Body of pancreas (tissue), 4 donors: ENCODE results near the gene ARHGEF4. TPM values are rescaled to one million over a fixed set of nuclear protein-coding genes. Genes with fewer than 3 reads are reported as not detected.

Experiments
- ATAC-seq: fragments of 150-250 bp; one replicate; pipeline ENCODE4 v1.9.1; 2016
- DNase-seq, 4 donors: peaks; one replicate each; pipeline ENCODE4 v3.0.0-alpha.2; 2019
- H3K27ac ChIP-seq, 4 donors: fragments of 200-600 bp; sonication (generic); 1 replicate in 3 of 4; 2 replicates in 1 of 4; pipeline versions ENCODE4 v1.5.1 to v1.6.1; 2016 to 2019; ENCODE audit warnings: mild to moderate bottlenecking in 1 of 4, mixed read lengths in 1 of 4, moderate library complexity in 1 of 4
- H3K27me3 ChIP-seq, 2 donors: fragments of 200-600 bp; sonication (generic); one replicate each; pipeline ENCODE4 v1.6.0; 2016; ENCODE audit warnings: mild to moderate bottlenecking in 1 of 2
- H3K36me3 ChIP-seq, 2 donors: fragments of 200-600 bp; sonication (generic); replicated peaks in 1 of 2; 2 replicates each; pipeline ENCODE4 v1.5.1; 2016; ENCODE audit warnings: low read depth in 2 of 2; ENCODE audit not compliant: insufficient read depth in 1 of 2
- H3K4me1 ChIP-seq: fragments of 200-600 bp; sonication (generic); one replicate; pipeline ENCODE4 v1.6.0; 2016
- H3K4me3 ChIP-seq, 2 donors: fragments of 200-600 bp; sonication (generic); 1 replicate in 1 of 2; 2 replicates in 1 of 2; pipeline ENCODE4 v1.5.1; 2016 to 2019
- H3K9me3 ChIP-seq, 3 donors: fragments of 200-600 bp; sonication (generic); 1 replicate in 2 of 3; 2 replicates in 1 of 3; pipeline ENCODE4 v1.5.1; 2016
- CTCF ChIP-seq, 7 experiments: fragments of 450-650 bp in 4 of 7; fragments of 200-600 bp in 3 of 7; sonication (generic) in 3 of 7; IDR thresholded peaks; one replicate each; pipeline ENCODE4 v1.5.1; 2016 to 2019; ENCODE audit warnings: antibody characterized with exemption in 7 of 7
- POLR2A ChIP-seq, 3 donors: fragments of 450-650 bp; IDR thresholded peaks; one replicate each; pipeline ENCODE4 v1.6.1; 2016; ENCODE audit warnings: antibody characterized with exemption in 3 of 3, mild to moderate bottlenecking in 2 of 3
- WGBS, 2 donors: methylation state at CpG; one replicate each; pipeline ENCODE4 v1.1.5; 2017; 5-methylcytosine and 5-hydroxymethylcytosine counted together
- intact Hi-C: fragments of 100-400 bp; cut with DNase I; formaldehyde crosslinking; loops from one replicate; pipeline ENCODE4 v1.15.1; 2023
- total RNA-seq, 2 donors: library from RNA; depleted of rRNA; stranded (reverse); fragments of >200 nt; gene quantifications; one replicate each; pipeline ENCODE4 v1.1.0, GENCODE V29; 2016

ARHGEF4 gene
- total RNA-seq, 2 donors from 2014 or later, result 28.8 to 39.9 TPM

GRCh38 chr2:130807659-130808385 is 28.9 kb upstream of the ARHGEF4 start:
- no peak overlapping the region for H3K4me3 ChIP-seq

GRCh38 chr2:130808482-130809268 is 28.0 kb upstream of the ARHGEF4 start:
- H3K9me3 ChIP-seq, result no peaks in the 10 kb centered on the region
- intact Hi-C loops, result no loop called here
- no peaks in the 10 kb centered on the region for H3K36me3 ChIP-seq
- H3K27me3 ChIP-seq, result no peaks in the 10 kb centered on the region
- DNase-seq (no peak), ATAC-seq (no peak)
- no peak for TF ChIP-seq CTCF (IDR thresholded peaks at IDR 0.05)
- TF ChIP-seq POLR2A (IDR thresholded peaks at IDR 0.05), result no peak
- H3K4me3 ChIP-seq, result no peak overlapping the region
- no peak overlapping the region for H3K27ac ChIP-seq
- H3K4me1 ChIP-seq, result no peaks in the 10 kb centered on the region
- 86% methylated on average over 12 of the region's 12 CpGs for WGBS, 2 donors

More at GRCh38 chr2:130807659-130808385, 28.9 kb upstream of the ARHGEF4 start:
- H3K36me3 ChIP-seq, result no peaks in the 10 kb centered on the region
- DNase-seq, result no peak
- H3K27ac ChIP-seq, result no peak overlapping the region
- 64 to 80% methylated on average over 13 to 14 of the region's 14 CpGs for WGBS, 2 donors
- no peak for ATAC-seq
- H3K4me1 ChIP-seq, result no peaks in the 10 kb centered on the region
- intact Hi-C loops, result no loop called here
- no peak for TF ChIP-seq POLR2A (IDR thresholded peaks at IDR 0.05)
- TF ChIP-seq CTCF (IDR thresholded peaks at IDR 0.05), result no peak
- H3K27me3 ChIP-seq, result no peaks in the 10 kb centered on the region
- H3K9me3 ChIP-seq, result no peaks in the 10 kb centered on the region

- no peak overlapping the region for H3K4me3 ChIP-seq
- TF ChIP-seq CTCF (IDR thresholded peaks at IDR 0.05) (no peak), POLR2A (IDR thresholded peaks at IDR 0.05) (no peak)
- H3K36me3 ChIP-seq, result no peaks in the 10 kb centered on the region
- no peak overlapping the region for H3K27ac ChIP-seq
- H3K9me3 ChIP-seq, result no peaks in the 10 kb centered on the region
- DNase-seq (no peak), ATAC-seq (no peak)
- 56 to 57% methylated on average over 7 of the region's 7 CpGs for WGBS, 2 donors
- intact Hi-C loops, result no loop called here
- H3K4me1 ChIP-seq, result no peaks in the 10 kb centered on the region
- H3K27me3 ChIP-seq, result no peaks in the 10 kb centered on the region
These were observed 26.2 kb upstream of the ARHGEF4 start for GRCh38 chr2:130810490-130810889.

- no peaks in the 10 kb centered on the region for H3K9me3 ChIP-seq
- intact Hi-C loops, result no loop called here
- ATAC-seq (no peak), DNase-seq (no peak)
- H3K4me1 ChIP-seq, result no peaks in the 10 kb centered on the region
- no peak for TF ChIP-seq CTCF (IDR thresholded peaks at IDR 0.05)
- no peak for TF ChIP-seq POLR2A (IDR thresholded peaks at IDR 0.05)
- no peaks in the 10 kb centered on the region for H3K36me3 ChIP-seq
- no peaks in the 10 kb centered on the region for H3K27me3 ChIP-seq
- no peak overlapping the region for H3K27ac ChIP-seq
- 65 to 66% methylated on average over 5 of the region's 5 CpGs for WGBS, 2 donors
- H3K4me3 ChIP-seq, result no peak overlapping the region
These were observed 23.0 kb upstream of the ARHGEF4 start for GRCh38 chr2:130813722-130814121.
